Measurements from ENCODE around the gene FERMT1.

- no peak for TF ChIP-seq CTCF (IDR thresholded peaks at IDR 0.05)
- TF ChIP-seq POLR2A (IDR thresholded peaks at IDR 0.05), result no peak
- no peak for TF ChIP-seq POLR2AphosphoS5 (IDR thresholded peaks at IDR 0.05)
Observed at GRCh38 chr20:6074145-6074561, 48.7 kb downstream of the FERMT1 start.

Measured in sigmoid colon (tissue), 4 donors.